Measurements from ENCODE around the gene BEAN1.
A peak's percentile ranks its signal among the peaks of the same experiment; 100 is the strongest.

Gene BEAN1

GRCh38 chr16:66405057-66405783 is 21.9 kb upstream of the BEAN1 start:
- Histone ChIP-seq H3K4me2 (ENCODE audit: low read length) (no peak overlapping the region), H3K23ac (ENCODE audit: low read length) (no peak overlapping the region), H3K27me3 (ENCODE audit: insufficient read depth, low read length, poor library complexity) (no peaks in the 10 kb centered on the region), H2BK120ac (ENCODE audit: low read depth, low read length) (no peak overlapping the region), H3K79me2 (ENCODE audit: control insufficient read depth, insufficient read depth, low read length) (no peaks in the 10 kb centered on the region), H3K4ac (ENCODE audit: low read depth, low read length) (no peak overlapping the region), H3K18ac (ENCODE audit: low read length) (no peak overlapping the region), H3K4me3 (ENCODE audit: low read length) (no peak overlapping the region), H3K79me1 (ENCODE audit: low read length) (no peaks in the 10 kb centered on the region), H2BK5ac (ENCODE audit: low read length) (no peak overlapping the region), H2BK15ac (replicated peaks; ENCODE audit: low read depth) (no peak overlapping the region), H3K56ac (ENCODE audit: low read length) (no peak overlapping the region), H3K27ac (ENCODE audit: low read depth, low read length) (no peak overlapping the region), H3K36me3 (ENCODE audit: control insufficient read depth, insufficient read depth, low read length) (no peaks in the 10 kb centered on the region), H3K9ac (ENCODE audit: low read length) (no peak overlapping the region), H3K4me1 (ENCODE audit: control insufficient read depth, low read depth, low read length) (no peaks in the 10 kb centered on the region), H4K5ac (ENCODE audit: low read length) (no peak overlapping the region), H2AK5ac (ENCODE audit: low read length) (no peak overlapping the region), H4K8ac (ENCODE audit: low read depth, low read length) (no peak overlapping the region)
- no CpG with 5 or more reads among the region's 2 CpGs for WGBS (ENCODE audit: extremely low coverage, insufficient coverage, low lambda C conversion rate)
- no peak for DNase-seq

DNA sequence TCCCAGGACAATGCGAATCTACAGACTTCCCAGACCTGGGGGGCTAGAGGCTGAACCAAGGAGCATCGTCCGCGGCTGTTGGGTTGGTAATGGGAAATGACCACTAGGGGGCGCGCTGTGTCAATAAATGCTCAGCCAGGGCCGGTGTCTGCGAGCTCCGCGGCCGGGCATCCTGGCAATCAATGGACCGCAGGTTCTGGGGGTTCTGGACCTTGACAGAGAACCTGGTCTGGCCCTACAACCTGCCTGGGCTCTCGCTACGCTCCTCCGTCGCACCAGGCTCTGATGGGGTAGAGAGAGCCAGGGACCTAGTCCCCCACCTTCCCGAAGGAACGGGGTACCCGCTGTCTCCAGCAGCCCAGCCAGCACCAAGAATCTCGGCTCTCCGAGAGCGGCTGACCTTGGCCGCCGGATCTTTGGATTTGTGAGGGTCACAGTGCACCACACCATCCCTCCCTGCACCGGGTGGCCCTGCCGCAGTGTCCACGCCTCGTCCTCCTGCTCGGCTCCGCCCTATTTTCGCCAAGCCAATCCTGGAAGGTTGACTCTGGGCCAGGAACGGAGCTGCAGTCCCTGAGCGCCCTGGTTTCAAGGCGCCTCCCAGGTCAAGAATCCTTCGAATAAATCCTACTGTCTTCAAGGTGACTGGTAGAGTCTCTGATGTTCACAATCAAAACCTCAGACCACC is 20.4 kb upstream of the BEAN1 start:
- Histone ChIP-seq H3K23ac (ENCODE audit: low read length) (no peak overlapping the region), H4K8ac (ENCODE audit: low read depth, low read length) (no peak overlapping the region), H3K56ac (ENCODE audit: low read length) (peak overlapping the region; percentile 80), H2BK5ac (ENCODE audit: low read length) (no peak overlapping the region), H2BK15ac (replicated peaks; ENCODE audit: low read depth) (no peak overlapping the region), H3K4me3 (ENCODE audit: low read length) (peak overlapping the region; percentile 29), H3K27ac (ENCODE audit: low read depth, low read length) (no peak overlapping the region), H3K18ac (ENCODE audit: low read length) (no peak overlapping the region), H3K79me2 (ENCODE audit: control insufficient read depth, insufficient read depth, low read length) (no peaks in the 10 kb centered on the region), H3K36me3 (ENCODE audit: control insufficient read depth, insufficient read depth, low read length) (no peaks in the 10 kb centered on the region), H3K4me2 (ENCODE audit: low read length) (peak overlapping the region; percentile 92), H2BK120ac (ENCODE audit: low read depth, low read length) (no peak overlapping the region), H3K9ac (ENCODE audit: low read length) (peak overlapping the region; percentile 52), H3K4ac (ENCODE audit: low read depth, low read length) (no peak overlapping the region), H3K79me1 (ENCODE audit: low read length) (no peaks in the 10 kb centered on the region), H4K5ac (ENCODE audit: low read length) (no peak overlapping the region), H3K4me1 (ENCODE audit: control insufficient read depth, low read depth, low read length) (no peaks in the 10 kb centered on the region), H2AK5ac (ENCODE audit: low read length) (no peak overlapping the region), H3K27me3 (ENCODE audit: insufficient read depth, low read length, poor library complexity) (no peaks in the 10 kb centered on the region)
- no CpG with 5 or more reads among the region's 35 CpGs for WGBS (ENCODE audit: extremely low coverage, insufficient coverage, low lambda C conversion rate)
- DNase-seq = peak; percentile 77

DNA sequence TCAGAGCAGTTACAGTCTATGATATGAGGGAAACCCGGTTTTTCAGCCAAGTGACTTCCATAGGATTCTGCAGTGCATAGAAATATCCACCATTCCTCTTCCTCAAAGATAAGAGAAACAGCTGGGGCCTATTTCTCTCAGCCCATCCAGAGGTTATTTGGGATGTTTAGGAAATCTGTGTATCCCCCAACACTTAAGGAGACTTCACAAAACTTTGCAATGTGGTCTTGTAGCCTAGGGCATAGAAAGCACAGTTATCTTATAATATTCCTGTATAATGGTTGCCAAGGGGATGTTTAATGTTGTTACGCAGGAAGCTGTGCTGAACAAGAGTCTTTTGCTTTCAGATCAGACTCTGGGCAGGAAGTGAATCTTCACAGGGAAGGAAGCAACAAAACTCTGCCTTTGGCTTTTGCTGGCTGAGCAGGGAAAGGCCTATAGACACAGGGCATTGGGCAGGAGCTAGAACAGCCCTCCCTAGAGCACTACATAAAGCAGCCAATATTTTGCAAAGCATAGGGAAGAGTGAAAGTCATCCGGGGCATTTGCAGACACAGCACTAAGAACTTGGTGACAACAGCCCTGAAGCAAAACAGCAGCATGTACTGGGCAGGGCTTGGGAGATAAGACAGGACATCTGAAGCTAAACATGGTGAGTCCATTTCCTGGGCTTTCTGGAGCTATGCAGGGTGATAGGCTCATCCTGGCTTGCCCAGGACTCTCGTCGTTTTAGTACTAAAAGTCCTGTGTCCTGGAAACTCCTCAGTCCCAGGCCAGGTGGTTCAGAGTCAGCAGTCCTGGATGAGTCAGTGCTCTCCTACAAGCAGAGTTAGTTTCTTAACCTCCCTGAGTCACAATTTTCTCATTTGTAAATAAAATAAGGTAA is 18.7 kb upstream of the BEAN1 start:
- Histone ChIP-seq H3K18ac (ENCODE audit: low read length) (no peak overlapping the region), H4K8ac (ENCODE audit: low read depth, low read length) (no peak overlapping the region), H3K4me2 (ENCODE audit: low read length) (no peak overlapping the region), H2BK5ac (ENCODE audit: low read length) (no peak overlapping the region), H4K5ac (ENCODE audit: low read length) (no peak overlapping the region), H2AK5ac (ENCODE audit: low read length) (no peak overlapping the region), H3K79me1 (ENCODE audit: low read length) (no peaks in the 10 kb centered on the region), H3K27me3 (ENCODE audit: insufficient read depth, low read length, poor library complexity) (no peaks in the 10 kb centered on the region), H3K79me2 (ENCODE audit: control insufficient read depth, insufficient read depth, low read length) (no peaks in the 10 kb centered on the region), H3K23ac (ENCODE audit: low read length) (no peak overlapping the region), H3K4me3 (ENCODE audit: low read length) (no peak overlapping the region), H3K56ac (ENCODE audit: low read length) (peak overlapping the region; percentile 51), H3K4ac (ENCODE audit: low read depth, low read length) (no peak overlapping the region), H2BK15ac (replicated peaks; ENCODE audit: low read depth) (no peak overlapping the region), H3K9ac (ENCODE audit: low read length) (no peak overlapping the region), H2BK120ac (ENCODE audit: low read depth, low read length) (no peak overlapping the region), H3K27ac (ENCODE audit: low read depth, low read length) (no peak overlapping the region), H3K36me3 (ENCODE audit: control insufficient read depth, insufficient read depth, low read length) (no peaks in the 10 kb centered on the region), H3K4me1 (ENCODE audit: control insufficient read depth, low read depth, low read length) (no peaks in the 10 kb centered on the region)
- DNase-seq = peak; percentile 55
- no CpG with 5 or more reads among the region's 5 CpGs for WGBS (ENCODE audit: extremely low coverage, insufficient coverage, low lambda C conversion rate)

DNA sequence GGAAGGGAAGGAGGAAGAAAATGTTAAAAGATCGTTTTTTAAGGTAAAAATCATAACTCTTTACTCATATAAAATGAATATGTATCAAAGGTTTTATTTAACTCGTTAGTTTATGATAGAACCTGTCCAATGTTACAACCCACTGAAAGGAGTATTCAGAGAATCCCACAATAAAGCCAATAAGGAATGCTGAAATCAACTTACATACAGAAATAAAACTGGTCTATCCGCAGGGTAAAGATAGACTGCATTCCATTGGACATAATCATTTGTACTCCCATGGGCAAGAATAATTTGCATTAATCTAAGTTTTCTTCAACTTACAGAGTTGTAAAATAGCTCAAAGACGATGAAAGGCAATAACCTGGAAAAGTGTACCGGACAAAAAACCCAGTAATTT is 17.9 kb upstream of the BEAN1 start:
- Histone ChIP-seq H2BK15ac (replicated peaks; ENCODE audit: low read depth) (no peak overlapping the region), H2AK5ac (ENCODE audit: low read length) (no peak overlapping the region), H3K4me2 (ENCODE audit: low read length) (no peak overlapping the region), H3K23ac (ENCODE audit: low read length) (no peak overlapping the region), H3K56ac (ENCODE audit: low read length) (no peak overlapping the region), H3K79me1 (ENCODE audit: low read length) (no peaks in the 10 kb centered on the region), H3K4me1 (ENCODE audit: control insufficient read depth, low read depth, low read length) (no peaks in the 10 kb centered on the region), H3K36me3 (ENCODE audit: control insufficient read depth, insufficient read depth, low read length) (no peaks in the 10 kb centered on the region), H3K27me3 (ENCODE audit: insufficient read depth, low read length, poor library complexity) (no peaks in the 10 kb centered on the region), H4K8ac (ENCODE audit: low read depth, low read length) (no peak overlapping the region), H3K79me2 (ENCODE audit: control insufficient read depth, insufficient read depth, low read length) (no peaks in the 10 kb centered on the region), H3K18ac (ENCODE audit: low read length) (no peak overlapping the region), H2BK120ac (ENCODE audit: low read depth, low read length) (no peak overlapping the region), H2BK5ac (ENCODE audit: low read length) (no peak overlapping the region), H3K9ac (ENCODE audit: low read length) (no peak overlapping the region), H4K5ac (ENCODE audit: low read length) (no peak overlapping the region), H3K27ac (ENCODE audit: low read depth, low read length) (no peak overlapping the region), H3K4ac (ENCODE audit: low read depth, low read length) (no peak overlapping the region), H3K4me3 (ENCODE audit: low read length) (no peak overlapping the region)
- DNase-seq = no peak
- WGBS (ENCODE audit: extremely low coverage, insufficient coverage, low lambda C conversion rate) = no CpG with 5 or more reads among the region's 5 CpGs

GRCh38 chr16:66412182-66412581 is 14.9 kb upstream of the BEAN1 start:
- Histone ChIP-seq H3K18ac (ENCODE audit: low read length) (no peak overlapping the region), H4K8ac (ENCODE audit: low read depth, low read length) (no peak overlapping the region), H2BK120ac (ENCODE audit: low read depth, low read length) (no peak overlapping the region), H3K4me2 (ENCODE audit: low read length) (no peak overlapping the region), H3K56ac (ENCODE audit: low read length) (no peak overlapping the region), H2BK15ac (replicated peaks; ENCODE audit: low read depth) (no peak overlapping the region), H4K5ac (ENCODE audit: low read length) (no peak overlapping the region), H3K79me1 (ENCODE audit: low read length) (no peaks in the 10 kb centered on the region), H3K23ac (ENCODE audit: low read length) (no peak overlapping the region), H3K4me1 (ENCODE audit: control insufficient read depth, low read depth, low read length) (no peaks in the 10 kb centered on the region), H3K36me3 (ENCODE audit: control insufficient read depth, insufficient read depth, low read length) (no peaks in the 10 kb centered on the region), H3K27ac (ENCODE audit: low read depth, low read length) (no peak overlapping the region), H3K4me3 (ENCODE audit: low read length) (no peak overlapping the region), H3K79me2 (ENCODE audit: control insufficient read depth, insufficient read depth, low read length) (no peaks in the 10 kb centered on the region), H2AK5ac (ENCODE audit: low read length) (no peak overlapping the region), H3K9ac (ENCODE audit: low read length) (no peak overlapping the region), H2BK5ac (ENCODE audit: low read length) (no peak overlapping the region), H3K27me3 (ENCODE audit: insufficient read depth, low read length, poor library complexity) (no peaks in the 10 kb centered on the region), H3K4ac (ENCODE audit: low read depth, low read length) (no peak overlapping the region)
- DNase-seq = no peak

All from mesendoderm (in vitro differentiated cells).